BE2C (cell line): ENCODE measurements around the gene NAPA.

ENCODE experiments used
- DNase-seq: peaks from one replicate; pipeline ENCODE4 v3.0.0-alpha.2; 2020
- H3K27me3 ChIP-seq: fragments of 250-450 bp; sonication (Bioruptor Pico); 2 replicates; pipeline ENCODE4 v1.5.1; 2020; ENCODE audit warnings: mild to moderate bottlenecking
- H3K36me3 ChIP-seq: fragments of 250-450 bp; sonication (Bioruptor Pico); 2 replicates; pipeline ENCODE4 v1.5.1; 2020; ENCODE audit warnings: mild to moderate bottlenecking
- H3K4me1 ChIP-seq: fragments of 250-450 bp; sonication (Bioruptor Pico); 2 replicates; pipeline ENCODE4 v1.5.1; 2020
- H3K4me3 ChIP-seq: 2 replicates; pipeline ENCODE4 v1.5.1; 2011; ENCODE audit warnings: low read depth, low read length
- H3K9me3 ChIP-seq: fragments of 250-450 bp; sonication (Bioruptor Pico); 2 replicates; pipeline ENCODE4 v1.5.1; 2020
- CTCF ChIP-seq: IDR thresholded peaks from 2 replicates; pipeline ENCODE4 v1.5.1; 2012; ENCODE audit warnings: mild to moderate bottlenecking, low read depth, low read length

NAPA gene

GRCh38 chr19:47491358-47492136 is 23.3 kb downstream of the NAPA start:
- TF ChIP-seq CTCF, result no peak
- DNase-seq, result no peak
- no peaks in the 10 kb centered on the region for H3K9me3 ChIP-seq
- H3K27me3 ChIP-seq, result no peaks in the 10 kb centered on the region
- H3K4me3 ChIP-seq, result no peak overlapping the region
- H3K4me1 ChIP-seq, result peaks cover 25% of the 10 kb centered on the region
- peaks cover 9% of the 10 kb centered on the region for H3K36me3 ChIP-seq

- Histone ChIP-seq H3K36me3 (peaks cover 9% of the 10 kb centered on the region), H3K4me1 (peaks cover 22% of the 10 kb centered on the region), H3K4me3 (no peak overlapping the region), H3K9me3 (no peaks in the 10 kb centered on the region), H3K27me3 (no peaks in the 10 kb centered on the region)
- no peak for DNase-seq
- no peak for TF ChIP-seq CTCF
Observed at GRCh38 chr19:47490847-47491246, 24.0 kb downstream of the NAPA start.

- TF ChIP-seq CTCF, result no peak
- Histone ChIP-seq H3K4me3 (no peak overlapping the region), H3K4me1 (peaks cover 14% of the 10 kb centered on the region), H3K9me3 (no peaks in the 10 kb centered on the region), H3K27me3 (no peaks in the 10 kb centered on the region), H3K36me3 (peaks cover 9% of the 10 kb centered on the region)
- DNase-seq, result no peak
Observed at GRCh38 chr19:47490031-47490430, 24.8 kb downstream of the NAPA start.

GRCh38 chr19:47489072-47489914 is 25.6 kb downstream of the NAPA start:
- Histone ChIP-seq H3K4me3 (no peak overlapping the region), H3K27me3 (no peaks in the 10 kb centered on the region), H3K9me3 (no peaks in the 10 kb centered on the region), H3K36me3 (peaks cover 9% of the 10 kb centered on the region), H3K4me1 (peaks cover 10% of the 10 kb centered on the region)
- TF ChIP-seq CTCF, result no peak
- no peak for DNase-seq

DNA sequence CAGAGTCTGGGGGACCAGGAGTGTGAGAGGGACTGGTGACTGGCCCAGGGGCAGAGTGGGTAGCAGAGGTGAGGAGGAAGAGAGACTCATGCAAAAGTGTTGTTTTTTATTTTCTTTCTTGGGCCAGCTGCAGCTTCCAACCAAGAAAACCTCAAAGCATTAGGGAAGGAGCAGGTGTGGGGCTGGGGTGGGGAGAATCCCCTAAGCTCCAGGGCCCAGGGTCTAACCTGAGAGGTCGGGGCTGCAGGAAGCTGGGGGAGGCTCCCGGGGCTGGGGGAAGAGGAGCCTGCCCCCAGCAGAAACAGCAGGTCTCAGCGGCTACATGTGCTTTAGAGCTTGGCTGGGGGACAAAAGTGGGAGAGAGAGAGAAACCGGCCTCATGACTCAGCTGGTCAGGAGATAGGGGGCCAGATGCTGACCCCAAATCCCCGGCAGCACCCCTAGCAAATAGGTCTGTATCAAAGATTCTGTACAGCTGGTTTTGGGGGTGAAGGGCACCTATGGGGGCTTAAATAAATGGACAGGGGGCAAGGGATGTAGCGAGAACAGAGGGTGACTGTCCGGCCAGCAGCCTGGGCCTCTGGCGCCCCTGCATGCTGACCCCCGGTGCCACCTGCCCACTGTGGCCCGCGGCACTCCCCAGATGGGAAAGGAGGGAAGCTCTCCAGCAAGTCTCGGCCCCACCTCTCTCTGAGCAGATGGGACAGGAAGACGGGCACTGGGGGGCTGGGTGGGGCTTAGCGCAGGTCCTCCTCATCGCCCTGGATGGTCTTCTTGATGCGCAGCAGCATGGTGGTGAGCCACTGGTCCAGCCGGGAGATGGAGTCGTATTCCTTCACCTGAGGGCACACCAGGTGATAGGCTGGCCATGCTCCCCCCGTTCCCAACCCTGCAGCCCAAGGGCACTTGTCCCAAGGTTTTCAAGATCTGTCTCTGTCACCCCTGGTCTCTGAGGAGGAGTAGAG is 27.0 kb downstream of the NAPA start:
- H3K9me3 ChIP-seq, result no peaks in the 10 kb centered on the region
- peaks cover 9% of the 10 kb centered on the region for H3K36me3 ChIP-seq
- H3K27me3 ChIP-seq, result no peaks in the 10 kb centered on the region
- no peaks in the 10 kb centered on the region for H3K4me1 ChIP-seq
- DNase-seq, result no peak
- TF ChIP-seq CTCF, result no peak
- H3K4me3 ChIP-seq, result no peak overlapping the region
